Endothelial cell of umbilical vein (primary cell): ENCODE results near the gene SNED1. TPM values are rescaled to one million over a fixed set of nuclear protein-coding genes. Genes with fewer than 3 reads are reported as not detected.

ENCODE experiments used
- BruUV-seq: library from RNA; stranded (reverse); fragments of 400-500 nt; replicated peaks from 2 replicates; lab custom pipeline; 2021; lab: Mats Ljungman, UMichigan
- CTCF ChIA-PET: fragments of 300-600, 350-600 bp; sonication (Branson Sonifier 250); formaldehyde crosslinking; loops from one replicate; lab custom pipeline; 2021; ENCODE audit warnings: antibody characterized with exemption, inconsistent platforms; lab: Charles Lee
- POLR2A ChIA-PET: fragments of 300-600, 350-600 bp; sonication (Branson Sonifier 250); formaldehyde crosslinking; loops from one replicate; lab custom pipeline; 2021; ENCODE audit warnings: antibody characterized with exemption, inconsistent platforms; lab: Charles Lee
- DNase-seq: peaks from one replicate; pipeline ENCODE4 v3.0.0-alpha.2; 2011; ENCODE audit warnings: low read depth, low spot score
- FAIRE-seq: peaks from 2 replicates; lab custom pipeline; 2011; peaks lifted over from hg19 to GRCh38; lab: Jason Lieb, UNC
- H2AFZ ChIP-seq: 2 replicates; pipeline ENCODE4 v1.6.0; 2012; ENCODE audit warnings: low read depth, low read length, control low read depth, inconsistent platforms
- H3K27ac ChIP-seq: 2 replicates; pipeline ENCODE4 v1.5.1; 2011; ENCODE audit warnings: low read depth, mild to moderate bottlenecking, control low read depth, low read length, moderate library complexity; ENCODE audit not compliant: insufficient read depth
- H3K27me3 ChIP-seq, 2 experiments: 2 replicates each; pipeline versions ENCODE4 v1.6.0 to v1.6.1; 2011; ENCODE audit warnings: low read length in 2 of 2, mixed read lengths in 1 of 2; ENCODE audit not compliant: control insufficient read depth in 2 of 2, insufficient read depth in 2 of 2
- H3K36me3 ChIP-seq, 2 experiments: 2 replicates in 1 of 2; 3 replicates in 1 of 2; pipeline ENCODE4 v1.5.1; 2011; ENCODE audit warnings: low read length in 2 of 2, mild to moderate bottlenecking in 1 of 2, moderate library complexity in 1 of 2; ENCODE audit not compliant: control insufficient read depth in 2 of 2, insufficient read depth in 2 of 2; ENCODE audit errors: extremely low read depth in 1 of 2
- H3K4me1 ChIP-seq: 3 replicates; pipeline ENCODE4 v1.5.1; 2011; ENCODE audit warnings: mild to moderate bottlenecking, low read length; ENCODE audit not compliant: control insufficient read depth, insufficient read depth; ENCODE audit errors: extremely low read depth
- H3K4me2 ChIP-seq: 2 replicates; pipeline ENCODE4 v1.6.1; 2011; ENCODE audit warnings: low read length, control low read depth, mixed read lengths; ENCODE audit not compliant: insufficient read depth
- H3K4me3 ChIP-seq, 3 experiments: fragments of 200-600 bp in 1 of 3; sonication (generic), shearing (Covaris generic) in 1 of 3; replicated peaks in 1 of 3; 2 replicates each; pipeline ENCODE4 v1.5.1; 2011 to 2016; ENCODE audit warnings: control low read depth in 3 of 3, low read length in 3 of 3, mild to moderate bottlenecking in 2 of 3, inconsistent platforms in 1 of 3, low read depth in 1 of 3, moderate library complexity in 1 of 3; ENCODE audit not compliant: insufficient read depth in 1 of 3
- H3K79me2 ChIP-seq: 2 replicates; pipeline ENCODE4 v1.6.0; 2012; ENCODE audit warnings: low read length, inconsistent platforms; ENCODE audit not compliant: control insufficient read depth, insufficient read depth
- H3K9ac ChIP-seq: replicated peaks from 2 replicates; pipeline ENCODE3; 2011; ENCODE audit warnings: low read length, control low read depth; ENCODE audit not compliant: insufficient read depth; ENCODE audit errors: extremely low read depth
- H3K9me1 ChIP-seq: replicated peaks from 3 replicates; pipeline ENCODE4 v1.6.0; 2011; ENCODE audit warnings: mild to moderate bottlenecking, low read length; ENCODE audit not compliant: control insufficient read depth, insufficient read depth; ENCODE audit errors: extremely low read depth
- H3K9me3 ChIP-seq: replicated peaks from 2 replicates; pipeline ENCODE4 v1.5.1; 2012; ENCODE audit warnings: low read length, inconsistent platforms; ENCODE audit not compliant: control insufficient read depth, insufficient read depth
- H4K20me1 ChIP-seq: replicated peaks from 2 replicates; pipeline ENCODE3; 2011; ENCODE audit warnings: mild to moderate bottlenecking, low read length; ENCODE audit not compliant: control insufficient read depth, insufficient read depth; ENCODE audit errors: extremely low read depth
- EZH2 ChIP-seq: IDR thresholded peaks from 2 replicates; pipeline ENCODE4 v1.6.1; 2012; ENCODE audit warnings: borderline replicate concordance, low read depth, mild to moderate bottlenecking, moderate library complexity, low read length, inconsistent platforms; ENCODE audit not compliant: severe bottlenecking
- FOS ChIP-seq: IDR thresholded peaks from 2 replicates; pipeline ENCODE4 v1.6.1; 2011; ENCODE audit warnings: mild to moderate bottlenecking, low read length, moderate library complexity, borderline replicate concordance; ENCODE audit not compliant: insufficient read depth
- GATA2 ChIP-seq: IDR thresholded peaks from 2 replicates; pipeline ENCODE4 v1.7.0; 2011; ENCODE audit warnings: low read depth, mild to moderate bottlenecking, moderate library complexity, mixed read lengths, low read length; ENCODE audit not compliant: insufficient read length, insufficient read depth
- JUN ChIP-seq: IDR thresholded peaks from 2 replicates; pipeline ENCODE4 v1.6.1; 2011; ENCODE audit warnings: borderline replicate concordance, low read depth; ENCODE audit not compliant: insufficient read length, insufficient read depth
- MYC ChIP-seq: IDR thresholded peaks from one replicate; pipeline ENCODE4 v1.6.1; 2011; ENCODE audit warnings: mild to moderate bottlenecking, low read depth, low read length
- POLR2A ChIP-seq: IDR thresholded peaks from 2 replicates; pipeline ENCODE4 v1.6.1; 2012; ENCODE audit warnings: low read depth, mild to moderate bottlenecking, control low read depth, low read length
- POLR2AphosphoS5 ChIP-seq: IDR thresholded peaks from 2 replicates; pipeline ENCODE4 v1.6.1; 2012; ENCODE audit warnings: low read depth, mild to moderate bottlenecking, control low read depth, low read length, moderate library complexity; ENCODE audit not compliant: insufficient read depth
- dilution Hi-C: fragments of 300-500 bp; cut with MboI; formaldehyde crosslinking; loops from one replicate; pipeline ENCODE4 v1.15.0; 2019; ENCODE audit warnings: low sequenced_read_pairs; ENCODE audit not compliant: extremely low pct_ligation_motif_present
- intact Hi-C: fragments of 100-400 bp; cut with micrococcal nuclease; formaldehyde crosslinking; loops from one replicate; pipeline ENCODE4 v1.10.0; 2022
- polyA plus RNA-seq, 4 experiments: library from polyadenylated mRNA; depleted of rRNA in 3 of 4; stranded (reverse) in 3 of 4; unstranded in 1 of 4; fragments of >200 nt; gene quantifications; 2 replicates each; pipeline versions ENCODE4 v1.2.1 to v1.2.3, GENCODE V29; 2011 to 2012; ENCODE audit warnings: missing spikeins in 1 of 4
- total RNA-seq: library from RNA; stranded (reverse); gene quantifications from 2 replicates; pipeline ENCODE4 v1.2.3, GENCODE V29; 2021
- TF ChIP-seq, protein P1 (sequence below), 2 donors: IDR thresholded peaks; 1 replicate in 1 of 2; 2 replicates in 1 of 2; pipeline ENCODE4 v1.5.1; 2011; ENCODE audit warnings: low read length in 2 of 2, mild to moderate bottlenecking in 2 of 2, moderate library complexity in 2 of 2, control low read depth in 1 of 2, inconsistent platforms in 1 of 2, low read depth in 1 of 2; ENCODE audit not compliant: insufficient read depth in 1 of 2; ENCODE audit errors: extremely low read depth in 1 of 2
- TF ChIP-seq, protein P2 (sequence below): IDR thresholded peaks from 2 replicates; pipeline ENCODE4 v1.6.1; 2011; ENCODE audit not compliant: insufficient read depth, insufficient read length

Gene SNED1
- total and polyA plus RNA-seq, 2 donors (not counting 3 experiments of a cell fraction or from before 2014, with no cell fraction given) = 14.1 to 17.2 TPM

DNA sequence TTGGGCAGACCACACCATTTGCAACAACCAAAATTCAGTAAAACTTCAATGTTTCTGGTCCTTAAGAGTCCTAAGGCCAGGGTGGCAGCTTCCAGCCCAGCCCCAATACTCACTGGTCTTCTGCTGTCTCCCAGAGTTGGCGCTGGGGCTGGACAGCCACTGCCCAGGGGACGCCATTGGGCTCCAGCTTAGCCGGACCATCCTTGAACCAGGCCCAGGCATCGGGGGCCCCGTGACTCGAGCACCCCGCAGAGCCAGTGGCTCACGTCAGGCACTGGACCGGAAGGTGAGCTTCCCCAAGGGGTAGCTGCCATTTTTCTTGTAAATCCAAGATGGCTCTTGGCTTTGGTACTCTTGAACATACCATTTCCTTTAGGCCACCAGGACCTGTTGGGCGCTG, 21.8 kb downstream of the SNED1 start:
- H3K4me3 ChIP-seq = no peak overlapping the region
- TF ChIP-seq POLR2A (no peak), EZH2 (no peak), POLR2AphosphoS5 (no peak), JUN (no peak), FOS (no peak), MYC (no peak), GATA2 (no peak)
- TF ChIP-seq, protein P1, sequence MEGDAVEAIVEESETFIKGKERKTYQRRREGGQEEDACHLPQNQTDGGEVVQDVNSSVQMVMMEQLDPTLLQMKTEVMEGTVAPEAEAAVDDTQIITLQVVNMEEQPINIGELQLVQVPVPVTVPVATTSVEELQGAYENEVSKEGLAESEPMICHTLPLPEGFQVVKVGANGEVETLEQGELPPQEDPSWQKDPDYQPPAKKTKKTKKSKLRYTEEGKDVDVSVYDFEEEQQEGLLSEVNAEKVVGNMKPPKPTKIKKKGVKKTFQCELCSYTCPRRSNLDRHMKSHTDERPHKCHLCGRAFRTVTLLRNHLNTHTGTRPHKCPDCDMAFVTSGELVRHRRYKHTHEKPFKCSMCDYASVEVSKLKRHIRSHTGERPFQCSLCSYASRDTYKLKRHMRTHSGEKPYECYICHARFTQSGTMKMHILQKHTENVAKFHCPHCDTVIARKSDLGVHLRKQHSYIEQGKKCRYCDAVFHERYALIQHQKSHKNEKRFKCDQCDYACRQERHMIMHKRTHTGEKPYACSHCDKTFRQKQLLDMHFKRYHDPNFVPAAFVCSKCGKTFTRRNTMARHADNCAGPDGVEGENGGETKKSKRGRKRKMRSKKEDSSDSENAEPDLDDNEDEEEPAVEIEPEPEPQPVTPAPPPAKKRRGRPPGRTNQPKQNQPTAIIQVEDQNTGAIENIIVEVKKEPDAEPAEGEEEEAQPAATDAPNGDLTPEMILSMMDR (IDR thresholded peaks at IDR 0.05; ENCODE audit: extremely low read depth in 1 of 2, insufficient read depth in 1 of 2, low read depth in 1 of 2, low read length in 2 of 2) = no peak
- TF ChIP-seq, protein P2, sequence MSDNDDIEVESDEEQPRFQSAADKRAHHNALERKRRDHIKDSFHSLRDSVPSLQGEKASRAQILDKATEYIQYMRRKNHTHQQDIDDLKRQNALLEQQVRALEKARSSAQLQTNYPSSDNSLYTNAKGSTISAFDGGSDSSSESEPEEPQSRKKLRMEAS = no peak
- no peaks in the 10 kb centered on the region for H3K36me3 ChIP-seq
- H3K9ac ChIP-seq = no peak overlapping the region
- no peaks in the 10 kb centered on the region for H3K9me1 ChIP-seq
- no peaks in the 10 kb centered on the region for H3K9me3 ChIP-seq
- intact Hi-C loops (no loop called here), dilution Hi-C loops (no loop called here)
- no peak overlapping the region for H3K4me2 ChIP-seq
- POLR2A ChIA-PET = no interaction called here
- no peaks in the 10 kb centered on the region for H3K27me3 ChIP-seq
- no peaks in the 10 kb centered on the region for H4K20me1 ChIP-seq
- no peak overlapping the region for H2AFZ ChIP-seq
- DNase-seq = no peak
- CTCF ChIA-PET = interaction anchor here (1.1 kb wide), 1 partner anchor 10 kb away, joined by 7 read pairs; no protein-coding TSS in a partner anchor
- BruUV-seq = no TSS peak
- no peak overlapping the region for H3K27ac ChIP-seq
- no peak for FAIRE-seq
- H3K79me2 ChIP-seq = no peaks in the 10 kb centered on the region
- H3K4me1 ChIP-seq = no peaks in the 10 kb centered on the region
